SHP77 (cell line): ENCODE measurements around the gene CRMP1.

Experiments used
- DNase-seq, 2 experiments: peaks; one replicate each; lab custom pipeline; 2025; lab: John Stamatoyannopoulos, UW

CRMP1 gene

DNA sequence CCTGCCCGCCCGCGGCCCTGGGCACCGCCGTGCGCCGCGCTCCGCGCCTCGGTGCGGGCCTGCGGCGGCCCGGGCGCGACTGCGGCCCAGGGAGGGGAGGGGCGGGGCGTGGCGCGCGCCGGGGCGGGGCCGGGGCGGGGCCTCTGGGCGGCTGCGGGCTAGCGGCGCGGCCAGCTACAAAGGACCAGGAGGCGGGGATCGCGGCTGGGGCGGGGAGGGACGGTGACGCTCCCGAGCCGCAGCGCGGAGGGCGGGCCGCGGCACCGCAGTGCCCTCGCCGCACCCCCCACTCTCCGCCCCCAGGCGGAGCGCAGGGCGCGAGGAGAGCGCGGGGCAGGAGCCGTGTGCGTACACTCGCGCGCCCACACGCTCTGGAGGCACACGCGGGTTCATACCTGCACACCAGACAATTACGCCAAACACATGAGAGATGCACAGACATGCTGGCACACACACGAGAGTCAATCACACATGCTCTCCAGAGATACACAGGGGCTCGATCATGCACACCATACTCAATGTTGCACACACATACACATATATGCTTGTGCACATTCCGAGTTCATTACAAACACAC is at the start of gene CRMP1:
TSS of gene CRMP1 (minus strand) at position 83 of the 577 bp plus-strand sequence. CDS start 117 bp downstream, outside the sequence.
- no peak for DNase-seq

- DNase-seq, result no peak
These were observed 48.7 kb upstream of the CRMP1 start for GRCh38 chr4:5941601-5942000.

GRCh38 chr4:5940470-5941203 is 47.8 kb upstream of the CRMP1 start:
- peak; percentile 76 to 86 for DNase-seq

- no peak for DNase-seq
These were observed 41.3 kb upstream of the CRMP1 start for GRCh38 chr4:5933996-5934831.

DNA sequence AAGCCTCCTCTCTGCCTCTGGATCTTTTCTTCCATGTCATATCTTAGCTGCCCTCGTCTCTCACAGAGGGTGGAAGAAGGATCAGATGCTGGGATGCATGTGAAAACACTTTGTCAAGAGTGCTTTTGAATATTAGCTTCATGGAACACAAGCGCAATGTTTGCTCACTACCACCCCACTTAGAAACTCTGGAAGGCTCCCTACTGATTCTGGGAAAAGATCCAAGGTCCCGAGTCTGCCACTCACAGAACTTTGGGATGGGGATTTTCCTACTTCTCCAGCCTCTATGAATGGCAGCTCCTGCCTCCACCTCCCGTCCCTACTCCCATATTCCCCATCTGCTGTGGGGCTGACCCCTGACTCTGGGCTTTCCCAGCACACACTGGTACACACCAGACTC is 40.2 kb upstream of the CRMP1 start:
- DNase-seq, result no peak

DNA sequence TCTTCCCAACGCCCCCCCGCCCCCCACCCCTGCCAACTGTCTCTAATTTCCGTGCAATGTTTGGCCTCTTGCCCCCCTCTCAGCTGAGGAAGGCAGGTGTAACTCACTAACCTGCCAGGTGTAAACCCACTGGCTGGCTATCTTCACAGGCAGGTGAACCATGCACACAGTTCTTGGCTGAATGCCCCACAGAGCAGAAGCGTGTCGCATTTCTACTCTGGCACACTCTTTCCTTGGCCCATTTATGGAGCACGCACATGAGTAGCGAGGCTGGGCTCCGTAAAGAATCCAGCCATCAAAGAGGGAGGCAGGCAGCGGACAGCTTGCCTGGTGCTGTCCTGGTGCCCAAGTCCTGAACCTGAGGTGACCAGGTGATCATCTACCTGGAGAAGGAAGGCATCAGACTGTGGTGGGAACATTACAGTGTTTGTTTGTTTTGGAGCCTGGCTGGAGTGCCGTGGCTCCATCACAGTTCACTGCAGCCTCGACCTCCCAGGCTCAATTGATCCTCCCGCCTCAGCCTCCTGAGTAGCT is 39.2 kb upstream of the CRMP1 start:
- DNase-seq, result peak; percentile 35 to 40

DNA sequence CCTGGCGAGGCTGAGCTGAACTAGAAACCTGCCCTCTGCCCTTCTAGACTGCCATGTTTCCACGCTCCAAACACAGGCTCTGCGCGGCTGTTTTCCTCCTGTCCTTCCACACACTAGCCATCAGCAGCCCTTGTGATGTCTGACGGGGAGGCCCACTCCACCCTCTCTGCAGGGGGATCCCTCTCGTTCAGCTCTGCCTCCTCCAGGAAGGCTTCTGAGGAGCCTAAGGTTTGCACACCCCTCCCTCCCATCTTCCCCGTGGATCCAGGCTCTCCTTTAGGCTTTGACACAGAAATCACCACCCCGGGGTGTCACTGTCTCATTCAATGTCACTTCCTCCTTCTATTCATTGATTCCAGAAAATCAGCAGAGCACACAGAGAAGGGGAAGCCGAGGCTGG is 38.6 kb upstream of the CRMP1 start:
- no peak for DNase-seq

GRCh38 chr4:5930876-5931275 is 38.0 kb upstream of the CRMP1 start:
- DNase-seq, result no peak

DNA sequence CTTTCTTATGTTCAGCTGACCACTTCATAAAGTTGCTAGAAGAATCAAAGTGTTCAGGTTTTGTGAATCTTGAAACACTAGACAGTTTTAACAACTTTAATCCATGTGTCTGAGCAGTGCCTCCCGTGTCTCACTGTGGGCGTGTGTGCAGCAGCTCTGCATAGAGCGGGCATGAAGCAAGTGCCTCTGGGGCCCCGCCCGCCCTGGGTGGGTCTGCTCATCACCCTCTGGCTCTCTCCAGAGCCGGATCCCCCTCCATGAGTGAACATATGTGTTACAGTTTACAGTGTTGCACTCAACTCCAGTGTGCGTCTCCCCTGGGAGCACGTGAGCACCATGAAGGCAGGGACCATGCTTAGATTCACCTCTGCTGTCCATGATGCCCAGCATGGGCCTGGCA is 37.6 kb upstream of the CRMP1 start:
- no peak for DNase-seq

DNA sequence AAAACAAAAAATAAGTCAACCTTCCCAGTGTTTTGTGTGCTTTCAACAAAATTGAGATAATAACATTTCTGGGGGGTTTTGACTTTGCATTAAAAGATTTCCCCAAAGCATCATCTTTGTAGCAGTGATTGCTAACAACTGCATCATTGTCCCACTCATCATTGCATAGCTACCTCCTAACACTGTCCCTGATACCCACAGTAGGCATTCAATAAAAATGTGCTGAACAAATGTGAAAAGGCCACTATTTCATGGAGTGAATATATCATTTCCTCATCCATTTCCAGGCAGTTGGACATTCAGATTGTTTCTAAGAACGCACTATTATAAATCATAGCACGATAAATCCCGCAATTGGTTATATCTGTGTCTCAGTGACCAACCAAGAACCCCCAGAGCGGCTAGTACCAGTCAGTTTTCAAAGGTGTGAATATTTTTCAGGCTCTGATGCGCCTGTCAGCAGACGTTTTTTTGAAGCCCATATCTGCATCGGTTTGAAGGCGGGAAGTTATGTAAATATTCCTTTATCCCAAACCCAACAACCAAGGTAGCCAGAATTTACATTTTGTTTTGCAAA is 36.0 kb upstream of the CRMP1 start:
- no peak for DNase-seq

DNA sequence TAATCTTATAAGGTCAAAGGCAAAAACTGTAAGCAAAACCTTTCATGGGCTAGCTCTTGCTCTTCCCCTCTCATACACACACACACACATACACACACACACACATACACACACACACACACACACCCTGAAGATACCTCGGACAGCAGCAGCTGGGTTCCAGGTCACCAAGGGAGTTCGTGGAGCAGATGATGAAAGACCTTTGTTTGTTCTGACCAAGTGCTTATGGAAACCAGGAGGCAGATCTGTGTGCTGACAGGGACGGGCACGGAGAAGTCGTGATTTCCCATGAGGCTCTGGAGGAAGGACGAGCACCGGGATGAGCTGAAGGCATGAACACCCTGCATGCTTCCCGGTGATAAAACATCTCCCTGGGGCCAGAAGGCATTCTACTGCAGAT is 35.4 kb upstream of the CRMP1 start:
- DNase-seq, result peak; percentile 34 to 44

GRCh38 chr4:5927747-5928146 is 34.9 kb upstream of the CRMP1 start:
- DNase-seq, result no peak

GRCh38 chr4:5927116-5927515 is 34.2 kb upstream of the CRMP1 start:
- DNase-seq, result no peak

- DNase-seq, result no peak
These were observed 33.7 kb upstream of the CRMP1 start for GRCh38 chr4:5926598-5926997.

GRCh38 chr4:5925419-5926200 is 32.7 kb upstream of the CRMP1 start:
- no peak for DNase-seq

DNA sequence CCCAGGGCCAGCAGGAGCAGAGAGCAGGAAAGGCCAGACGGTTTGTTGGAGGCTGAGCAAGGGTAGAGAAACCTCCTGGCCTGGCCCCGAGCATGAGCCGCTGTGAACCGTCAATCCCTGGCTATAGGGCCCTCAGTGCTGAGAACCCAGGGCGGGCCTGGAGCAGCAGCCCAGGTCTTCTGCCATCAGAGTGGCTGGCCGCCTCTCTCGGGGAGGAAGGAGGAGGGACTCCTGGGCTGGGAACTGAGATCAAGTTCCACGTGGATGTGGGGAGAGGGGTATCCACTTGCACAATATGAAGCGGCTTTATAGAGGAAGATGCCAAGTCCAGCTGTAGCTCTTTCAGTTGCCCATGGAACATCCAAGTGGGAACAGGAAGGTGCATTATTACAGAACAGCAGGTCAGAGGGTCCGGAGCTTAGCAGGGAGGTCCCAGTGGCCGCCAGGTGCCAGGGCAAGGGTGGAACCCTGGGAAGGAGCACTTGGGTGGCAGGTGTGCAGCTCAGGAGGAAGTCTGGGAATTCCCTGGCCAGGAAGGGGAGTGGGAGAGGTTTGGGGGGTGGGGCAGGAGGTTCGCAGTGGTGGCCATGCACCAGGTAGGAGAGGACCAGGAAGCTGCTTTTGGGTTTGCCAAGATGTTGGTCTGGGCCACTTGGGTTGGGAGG is 31.7 kb upstream of the CRMP1 start:
- no peak for DNase-seq

GRCh38 chr4:5923376-5923775 is 30.5 kb upstream of the CRMP1 start:
- DNase-seq, result no peak

- DNase-seq, result no peak
These were observed 29.7 kb upstream of the CRMP1 start for GRCh38 chr4:5922556-5922955.

DNA sequence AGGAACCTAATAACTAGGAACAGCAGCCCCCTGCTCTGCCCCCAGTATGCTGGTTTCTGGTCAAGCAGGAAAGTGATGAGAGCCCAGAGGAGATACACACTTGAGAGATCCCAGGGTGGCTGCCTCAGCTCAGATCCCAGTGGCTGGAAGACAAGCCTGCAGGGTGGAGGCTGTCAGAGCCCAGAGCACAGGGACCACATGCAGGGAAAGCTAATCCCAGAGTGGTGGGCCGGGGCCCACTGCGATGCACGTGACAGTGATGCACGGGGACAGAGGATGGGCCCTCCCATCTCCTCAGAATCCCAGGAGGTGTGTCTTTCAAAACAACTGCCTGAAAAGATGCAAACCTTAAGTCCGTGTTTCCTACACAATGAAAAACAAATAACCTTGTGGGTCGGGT is 29.1 kb upstream of the CRMP1 start:
- no peak for DNase-seq

GRCh38 chr4:5921101-5921980 is 28.5 kb upstream of the CRMP1 start:
- DNase-seq, result no peak
